Hematopoietic multipotent progenitor cell treated with erythropoietin and hydrocortisone succinate and interleukin-3 and kit ligand, for 6 days (in vitro differentiated cells): ENCODE data around the gene PAPSS1.
"Not testable (repeated sequence)": the region's sequence is repeated elsewhere in the genome, so short reads cannot be mapped to it uniquely, and the experiment has no call there.

Experiments used
- DNase-seq: peaks from one replicate; pipeline ENCODE4 v3.0.0-alpha.2; 2015

The PAPSS1 gene

GRCh38 chr4:107725281-107725859 lies 5.3 kb upstream of the PAPSS1 start:
- no peak for DNase-seq

GRCh38 chr4:107723331-107723730 lies 3.3 kb upstream of the PAPSS1 start:
- DNase-seq = not testable (repeated sequence)

- peak; percentile 52 for DNase-seq
Observed at GRCh38 chr4:107721436-107722100, 1.5 kb upstream of the PAPSS1 start.

GRCh38 chr4:107719207-107719921 lies 670 bp downstream of the PAPSS1 start:
- DNase-seq = peak; percentile 57

GRCh38 chr4:107718351-107718965 lies 1.6 kb downstream of the PAPSS1 start:
- peak; percentile 41 for DNase-seq

- no peak for DNase-seq
Observed at GRCh38 chr4:107714256-107714655, 5.8 kb downstream of the PAPSS1 start.

GRCh38 chr4:107712236-107712635 lies 7.8 kb downstream of the PAPSS1 start:
- DNase-seq = no peak

GRCh38 chr4:107711831-107712230 lies 8.2 kb downstream of the PAPSS1 start:
- DNase-seq = peak; percentile 66

- no peak for DNase-seq
Observed at GRCh38 chr4:107710493-107711459, 9.3 kb downstream of the PAPSS1 start.

- peak; percentile 49 for DNase-seq
Observed at GRCh38 chr4:107709916-107710315, 10.1 kb downstream of the PAPSS1 start.

GRCh38 chr4:107708225-107708624 lies 11.8 kb downstream of the PAPSS1 start:
- no peak for DNase-seq

- no peak for DNase-seq
Observed at GRCh38 chr4:107705742-107706556, 14.1 kb downstream of the PAPSS1 start.

GRCh38 chr4:107701565-107701964 lies 18.5 kb downstream of the PAPSS1 start:
- no peak for DNase-seq

GRCh38 chr4:107699466-107700206 lies 20.4 kb downstream of the PAPSS1 start:
- no peak for DNase-seq

GRCh38 chr4:107696187-107696586 lies 23.8 kb downstream of the PAPSS1 start:
- DNase-seq = not testable (repeated sequence)

GRCh38 chr4:107693132-107693531 lies 26.9 kb downstream of the PAPSS1 start:
- DNase-seq = peak; percentile 67

- peak; percentile 50 for DNase-seq
Observed at GRCh38 chr4:107692202-107692601, 27.8 kb downstream of the PAPSS1 start.

- DNase-seq = no peak
Observed at GRCh38 chr4:107691378-107691777, 28.7 kb downstream of the PAPSS1 start.

GRCh38 chr4:107689912-107690587 lies 30.0 kb downstream of the PAPSS1 start:
- no peak for DNase-seq

- DNase-seq = no peak
Observed at GRCh38 chr4:107688421-107688820, 31.6 kb downstream of the PAPSS1 start.
